Thoracic aorta (tissue), 2 donors: ENCODE measurements around the gene CPZ. TPM values are rescaled to one million over a fixed set of nuclear protein-coding genes. Genes with fewer than 3 reads are reported as not detected.

Experiments
- ATAC-seq: fragments of 150-250 bp; one replicate; pipeline ENCODE4 v1.8.0; 2017; ENCODE audit warnings: low read depth; ENCODE audit not compliant: insufficient number of reproducible peaks, low FRiP score
- DNase-seq: peaks from one replicate; pipeline ENCODE4 v3.0.0-alpha.2; 2020; ENCODE audit warnings: low spot score
- H3K27ac ChIP-seq, 2 donors: fragments of 200-600 bp; sonication (generic); 1 replicate in 1 of 2; 2 replicates in 1 of 2; pipeline ENCODE4 v1.5.1; 2016; ENCODE audit warnings: mild to moderate bottlenecking in 2 of 2, moderate library complexity in 2 of 2
- H3K27me3 ChIP-seq: fragments of 200-600 bp; sonication (generic); replicated peaks from 2 replicates; pipeline ENCODE4 v1.6.0; 2016; ENCODE audit warnings: mild to moderate bottlenecking; ENCODE audit not compliant: insufficient read depth
- H3K36me3 ChIP-seq: fragments of 200-600 bp; sonication (generic); one replicate; pipeline ENCODE4 v1.5.1; 2016
- H3K4me1 ChIP-seq, 2 donors: fragments of 200-600 bp; sonication (generic); 1 replicate in 1 of 2; 2 replicates in 1 of 2; pipeline versions ENCODE4 v1.5.1 to v1.6.0; 2016; ENCODE audit warnings: low read depth in 2 of 2, mild to moderate bottlenecking in 1 of 2; ENCODE audit not compliant: control insufficient read depth in 1 of 2
- H3K4me3 ChIP-seq: fragments of 200-600 bp; sonication (generic); 2 replicates; pipeline ENCODE4 v1.5.1; 2016; ENCODE audit warnings: mild to moderate bottlenecking
- H3K9me3 ChIP-seq: fragments of 200-600 bp; sonication (generic); 2 replicates; pipeline ENCODE4 v1.5.1; 2016
- CTCF ChIP-seq: fragments of 200-600 bp; sonication (generic); IDR thresholded peaks from one replicate; pipeline ENCODE4 v1.5.1; 2019; ENCODE audit warnings: antibody characterized with exemption
- total RNA-seq, 2 donors: library from RNA; depleted of rRNA; stranded (reverse); fragments of >200 nt; gene quantifications; one replicate each; pipeline versions ENCODE4 v1.1.0 to v1.2.3, GENCODE V29; 2016

The CPZ gene
- total RNA-seq, 2 donors from 2014 or later: 3.0 to 6.1 TPM

- ATAC-seq (no peak), DNase-seq (no peak)
- no peak for TF ChIP-seq CTCF
- H3K27me3 ChIP-seq: no peaks in the 10 kb centered on the region
- H3K36me3 ChIP-seq: no peaks in the 10 kb centered on the region
- no peaks in the 10 kb centered on the region for H3K4me1 ChIP-seq
- no peaks in the 10 kb centered on the region for H3K9me3 ChIP-seq
- no peak overlapping the region for H3K4me3 ChIP-seq
- no peak overlapping the region for H3K27ac ChIP-seq
Observed at GRCh38 chr4:8579526-8580320, 12.8 kb upstream of the CPZ start.

GRCh38 chr4:8580321-8581093 is 12.1 kb upstream of the CPZ start, which contains the start of gene GPR78:
GPR78 (plus strand) TSS chr4:8580392; CDS start chr4:8580983, 591 bp downstream.
- Histone ChIP-seq H3K4me1 (no peaks in the 10 kb centered on the region), H3K27me3 (no peaks in the 10 kb centered on the region), H3K36me3 (no peaks in the 10 kb centered on the region), H3K4me3 (no peak within 1 kb of the TSS), H3K9me3 (no peaks in the 10 kb centered on the region), H3K27ac (no peak within 1 kb of the TSS)
- DNase-seq (no peak), ATAC-seq (no peak)
- TF ChIP-seq CTCF: no peak

GRCh38 chr4:8581094-8581861 is 11.3 kb upstream of the CPZ start:
- no peaks in the 10 kb centered on the region for H3K4me1 ChIP-seq
- no peaks in the 10 kb centered on the region for H3K27me3 ChIP-seq

GRCh38 chr4:8582016-8582415 is 10.5 kb upstream of the CPZ start:
- H3K4me3 ChIP-seq: no peak overlapping the region
- no peak for TF ChIP-seq CTCF
- H3K36me3 ChIP-seq: no peaks in the 10 kb centered on the region
- no peak overlapping the region for H3K27ac ChIP-seq
- H3K27me3 ChIP-seq: no peaks in the 10 kb centered on the region
- ATAC-seq: no peak
- H3K4me1 ChIP-seq: no peaks in the 10 kb centered on the region
- H3K9me3 ChIP-seq: no peaks in the 10 kb centered on the region
- DNase-seq: no peak

More at GRCh38 chr4:8581094-8581861, 11.3 kb upstream of the CPZ start:
- H3K9me3 ChIP-seq: no peaks in the 10 kb centered on the region
- TF ChIP-seq CTCF: no peak
- H3K27ac ChIP-seq: no peak overlapping the region
- DNase-seq: no peak
- no peaks in the 10 kb centered on the region for H3K36me3 ChIP-seq
- no peak for ATAC-seq
- H3K4me3 ChIP-seq: no peak overlapping the region

- H3K27ac ChIP-seq: no peak overlapping the region
- H3K4me1 ChIP-seq: no peaks in the 10 kb centered on the region
- no peaks in the 10 kb centered on the region for H3K9me3 ChIP-seq
- H3K27me3 ChIP-seq: no peaks in the 10 kb centered on the region
- TF ChIP-seq CTCF: no peak
- H3K4me3 ChIP-seq: no peak overlapping the region
- ATAC-seq: no peak
- no peak for DNase-seq
- H3K36me3 ChIP-seq: no peaks in the 10 kb centered on the region
Observed at GRCh38 chr4:8582436-8582835, 10.1 kb upstream of the CPZ start.
